Neural progenitor cell (in vitro differentiated cells): ENCODE results near the gene SH3GLB2. TPM values are rescaled to one million over a fixed set of nuclear protein-coding genes. Genes with fewer than 3 reads are reported as not detected.
A peak's percentile ranks its signal among the peaks of the same experiment; 100 is the strongest.

ENCODE experiments used
- DNase-seq: peaks from one replicate; pipeline ENCODE4 v3.0.0-alpha.2; 2016; ENCODE audit warnings: low spot score
- H2AFZ ChIP-seq: fragments of 200-600 bp; sonication (generic); replicated peaks from 2 replicates; pipeline ENCODE4 v1.6.1; 2016; ENCODE audit warnings: antibody characterized with exemption
- H3F3A ChIP-seq: fragments of 200-600 bp; sonication (generic); 2 replicates; pipeline ENCODE4 v1.6.1; 2016; ENCODE audit warnings: antibody characterized with exemption, low read depth
- H3K27ac ChIP-seq: fragments of 200-600 bp; sonication (generic); 2 replicates; pipeline ENCODE4 v1.5.1; 2016; ENCODE audit warnings: mild to moderate bottlenecking
- H3K27me3 ChIP-seq: fragments of 200-600 bp; sonication (generic); 2 replicates; pipeline ENCODE4 v1.6.1; 2016; ENCODE audit warnings: mild to moderate bottlenecking, moderate library complexity
- H3K36me3 ChIP-seq: fragments of 200-600 bp; sonication (generic); 2 replicates; pipeline ENCODE4 v1.5.1; 2016
- H3K4me1 ChIP-seq: fragments of 200-600 bp; sonication (generic); 2 replicates; pipeline ENCODE4 v1.6.1; 2016; ENCODE audit warnings: mixed run types
- H3K4me2 ChIP-seq: fragments of 200-600 bp; sonication (generic); 2 replicates; pipeline ENCODE4 v1.6.1; 2016
- H3K4me3 ChIP-seq: fragments of 200-600 bp; sonication (generic); 2 replicates; pipeline ENCODE4 v1.5.1; 2016
- H3K79me2 ChIP-seq: fragments of 200-600 bp; sonication (generic); 2 replicates; pipeline ENCODE4 v1.6.1; 2016; ENCODE audit warnings: low read depth
- H3K9ac ChIP-seq: fragments of 200-600 bp; sonication (generic); 2 replicates; pipeline ENCODE4 v1.6.1; 2016
- H3K9me3 ChIP-seq: fragments of 200-600 bp; sonication (generic); 2 replicates; pipeline ENCODE4 v1.5.1; 2016; ENCODE audit warnings: low read depth
- H4K20me1 ChIP-seq: fragments of 200-600 bp; sonication (generic); 2 replicates; pipeline ENCODE4 v1.6.1; 2016; ENCODE audit warnings: low read depth
- H3K27ac Mint-ChIP-seq: 3 replicates; pipeline ENCODE4 v1.8.0; 2021; ENCODE audit warnings: mixed read lengths
- H3K27me3 Mint-ChIP-seq: 2 replicates; pipeline ENCODE4 v1.8.0; 2022; ENCODE audit warnings: low read depth, mild to moderate bottlenecking, inconsistent platforms, moderate library complexity, mixed read lengths; ENCODE audit not compliant: insufficient read depth
- H3K36me3 Mint-ChIP-seq: 3 replicates; pipeline ENCODE4 v1.8.0; 2021; ENCODE audit warnings: mixed read lengths
- H3K4me1 Mint-ChIP-seq: 3 replicates; pipeline ENCODE4 v1.8.0; 2021; ENCODE audit warnings: mixed read lengths
- H3K4me3 Mint-ChIP-seq: 3 replicates; pipeline ENCODE4 v1.8.0; 2021; ENCODE audit warnings: mild to moderate bottlenecking, moderate library complexity, mixed read lengths
- H3K9me3 Mint-ChIP-seq: 3 replicates; pipeline ENCODE4 v1.8.0; 2020; ENCODE audit warnings: mixed read lengths
- CTCF ChIP-seq: fragments of 200-600 bp; sonication (generic); IDR thresholded peaks from 2 replicates; pipeline ENCODE4 v1.5.1; 2017; ENCODE audit warnings: antibody characterized with exemption, mild to moderate bottlenecking
- EZH2 ChIP-seq: fragments of 200-600 bp; sonication (generic); IDR thresholded peaks from 2 replicates; pipeline ENCODE4 v1.6.1; 2017; ENCODE audit warnings: antibody characterized with exemption, mild to moderate bottlenecking, moderate library complexity
- EZH2phosphoT487 ChIP-seq: fragments of 200-600 bp; sonication (generic); IDR thresholded peaks from 2 replicates; pipeline ENCODE4 v1.6.1; 2017; ENCODE audit warnings: antibody characterized with exemption
- total RNA-seq: library from RNA; depleted of rRNA; stranded (reverse); fragments of >200 nt; gene quantifications from 2 replicates; pipeline ENCODE4 v1.2.3, GENCODE V29; 2015; ENCODE audit warnings: low replicate concordance

Gene SH3GLB2
- total RNA-seq, 1 donor from 2014 or later, result 45.7 TPM

DNA sequence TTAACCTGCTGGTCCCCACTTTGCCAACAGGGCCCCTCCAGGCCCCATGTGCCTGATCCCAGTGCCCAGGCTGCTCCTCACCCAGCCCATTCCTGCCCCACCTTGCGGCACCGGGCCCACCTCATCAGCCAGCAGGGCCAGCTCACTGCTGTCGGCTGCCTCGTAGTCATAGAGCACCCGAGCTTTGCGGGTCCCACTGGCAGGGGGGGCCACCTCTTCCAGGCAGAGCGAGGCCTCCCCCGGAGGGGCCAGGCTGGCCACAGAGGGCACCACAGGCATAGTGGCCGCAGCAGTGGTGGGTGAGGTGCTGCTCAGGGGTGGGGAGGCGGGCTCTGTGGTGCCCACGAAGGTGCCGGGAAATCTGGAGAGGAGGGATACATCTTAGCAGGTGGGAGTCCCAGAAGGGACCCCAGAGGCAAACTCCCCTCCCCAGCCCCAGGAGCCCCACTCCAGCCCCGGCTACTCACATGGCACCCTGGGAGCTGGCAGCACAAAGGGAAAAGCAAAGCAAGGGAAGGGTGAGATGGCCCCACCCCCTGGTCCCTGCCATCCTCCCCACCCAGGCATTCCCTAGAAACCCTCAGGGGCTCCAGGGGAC lies 19.0 kb downstream of the SH3GLB2 start:
- Mint-ChIP-seq H3K9me3 (no peaks in the 10 kb centered on the region), H3K36me3 (peaks cover 14% of the 10 kb centered on the region), H3K27me3 (peaks cover 9% of the 10 kb centered on the region), H3K27ac (no peak overlapping the region), H3K4me1 (peaks cover 5% of the 10 kb centered on the region), H3K4me3 (no peak overlapping the region)
- no peak overlapping the region for H3K27ac ChIP-seq
- no peak overlapping the region for H3K4me3 ChIP-seq
- no peaks in the 10 kb centered on the region for H3K79me2 ChIP-seq
- H3F3A ChIP-seq, result peaks cover 21% of the 10 kb centered on the region
- no peak overlapping the region for H3K9ac ChIP-seq
- H4K20me1 ChIP-seq, result peaks cover 28% of the 10 kb centered on the region
- no peak overlapping the region for H2AFZ ChIP-seq
- no peaks in the 10 kb centered on the region for H3K9me3 ChIP-seq
- no peaks in the 10 kb centered on the region for H3K36me3 ChIP-seq
- DNase-seq, result no peak
- no peaks in the 10 kb centered on the region for H3K27me3 ChIP-seq
- H3K4me2 ChIP-seq, result no peak overlapping the region
- no peaks in the 10 kb centered on the region for H3K4me1 ChIP-seq
- TF ChIP-seq EZH2 (no peak), CTCF (no peak), EZH2phosphoT487 (no peak)

- no peaks in the 10 kb centered on the region for H3K79me2 ChIP-seq
- H3K27me3 Mint-ChIP-seq, result peaks cover 9% of the 10 kb centered on the region
- H3K4me3 ChIP-seq, result no peak overlapping the region
- H2AFZ ChIP-seq, result no peak overlapping the region
- no peak overlapping the region for H3K9ac ChIP-seq
- peaks cover 21% of the 10 kb centered on the region for H3F3A ChIP-seq
- no peaks in the 10 kb centered on the region for H3K4me1 ChIP-seq
- no peak overlapping the region for H3K4me2 ChIP-seq
- H3K9me3 Mint-ChIP-seq, result no peaks in the 10 kb centered on the region
- H3K36me3 Mint-ChIP-seq, result peaks cover 14% of the 10 kb centered on the region
- no peak overlapping the region for H3K4me3 Mint-ChIP-seq
- no peaks in the 10 kb centered on the region for H3K9me3 ChIP-seq
- peaks cover 5% of the 10 kb centered on the region for H3K4me1 Mint-ChIP-seq
- H3K36me3 ChIP-seq, result no peaks in the 10 kb centered on the region
- H4K20me1 ChIP-seq, result peaks cover 28% of the 10 kb centered on the region
- H3K27me3 ChIP-seq, result no peaks in the 10 kb centered on the region
- H3K27ac Mint-ChIP-seq, result no peak overlapping the region
- DNase-seq, result no peak
- H3K27ac ChIP-seq, result no peak overlapping the region
- TF ChIP-seq EZH2 (no peak), EZH2phosphoT487 (no peak)
Measured at GRCh38 chr9:129008469-129008965, 19.6 kb downstream of the SH3GLB2 start.

- Mint-ChIP-seq H3K27me3 (peaks cover 9% of the 10 kb centered on the region), H3K36me3 (peaks cover 18% of the 10 kb centered on the region), H3K27ac (peak overlapping the region; percentile 7), H3K4me1 (peaks cover 5% of the 10 kb centered on the region), H3K4me3 (no peak overlapping the region), H3K9me3 (no peaks in the 10 kb centered on the region)
- Histone ChIP-seq H3K4me1 (no peaks in the 10 kb centered on the region), H4K20me1 (peaks cover 27% of the 10 kb centered on the region), H3K27me3 (no peaks in the 10 kb centered on the region), H3K79me2 (no peaks in the 10 kb centered on the region), H3K4me3 (no peak overlapping the region), H3K36me3 (no peaks in the 10 kb centered on the region), H2AFZ (no peak overlapping the region), H3F3A (peaks cover 21% of the 10 kb centered on the region), H3K9ac (no peak overlapping the region), H3K9me3 (no peaks in the 10 kb centered on the region), H3K4me2 (no peak overlapping the region), H3K27ac (no peak overlapping the region)
- no peak for TF ChIP-seq EZH2
- no peak for TF ChIP-seq EZH2phosphoT487
- TF ChIP-seq CTCF, result no peak
- no peak for DNase-seq
Measured at GRCh38 chr9:129007766-129008468, 20.2 kb downstream of the SH3GLB2 start.
